ENCODE data around the gene YWHAG.

The YWHAG gene

GRCh38 chr7:76282344-76283253 lies 76.2 kb downstream of the YWHAG start:
- Histone ChIP-seq H3K36me3 (ENCODE audit: control insufficient read depth, low read length) (no peaks in the 10 kb centered on the region), H3K9me3 (ENCODE audit: control insufficient read depth, insufficient read depth, low read length) (no peaks in the 10 kb centered on the region), H3K4me1 (ENCODE audit: control insufficient read depth, low read length) (no peaks in the 10 kb centered on the region), H3K79me2 (ENCODE audit: control insufficient read depth, low read length) (no peaks in the 10 kb centered on the region), H3K27me3 (ENCODE audit: control insufficient read depth, low read length) (peaks cover 21% of the 10 kb centered on the region), H3F3A (ENCODE audit: control insufficient read depth, insufficient read depth) (no peaks in the 10 kb centered on the region; the same call in 1 of the 2 replicates), H3K4me2 (ENCODE audit: low read length) (no peak overlapping the region), H3K9me2 (replicated peaks; ENCODE audit: control insufficient read depth, low read length) (no peaks in the 10 kb centered on the region), H4K20me1 (ENCODE audit: control insufficient read depth, insufficient read depth, low read depth, low read length) (no peaks in the 10 kb centered on the region), H3K4me3 (ENCODE audit: low read length) (no peak overlapping the region), H3K27ac (ENCODE audit: low read depth, low read length) (no peak overlapping the region)
- no peak for TF ChIP-seq EZH2phosphoT487 (IDR thresholded peaks at IDR 0.05; ENCODE audit: borderline replicate concordance, low read length)
- TF ChIP-seq CTCF (IDR thresholded peaks at IDR 0.05; ENCODE audit: low read depth, low read length, poor library complexity, severe bottlenecking) = no peak

- H3K4me2 ChIP-seq (ENCODE audit: low read length) = no peak overlapping the region
- no peak overlapping the region for H3K4me3 ChIP-seq (ENCODE audit: low read length)
- H3K4me1 ChIP-seq (ENCODE audit: control insufficient read depth, low read length) = no peaks in the 10 kb centered on the region
- H3K9me3 ChIP-seq (ENCODE audit: control insufficient read depth, insufficient read depth, low read length) = no peaks in the 10 kb centered on the region
- H3K79me2 ChIP-seq (ENCODE audit: control insufficient read depth, low read length) = no peaks in the 10 kb centered on the region
- H3K36me3 ChIP-seq (ENCODE audit: control insufficient read depth, low read length) = no peaks in the 10 kb centered on the region
- no peaks in the 10 kb centered on the region for H4K20me1 ChIP-seq (ENCODE audit: control insufficient read depth, insufficient read depth, low read depth, low read length)
- TF ChIP-seq EZH2phosphoT487 (IDR thresholded peaks at IDR 0.05; ENCODE audit: borderline replicate concordance, low read length) = no peak
- no peak for TF ChIP-seq CTCF (IDR thresholded peaks at IDR 0.05; ENCODE audit: low read depth, low read length, poor library complexity, severe bottlenecking)
- peaks cover 17% of the 10 kb centered on the region for H3K27me3 ChIP-seq (ENCODE audit: control insufficient read depth, low read length)
- no peak overlapping the region for H3K27ac ChIP-seq (ENCODE audit: low read depth, low read length)
- no peaks in the 10 kb centered on the region; the same call in 1 of the 2 replicates for H3F3A ChIP-seq (ENCODE audit: control insufficient read depth, insufficient read depth)
- H3K9me2 ChIP-seq (replicated peaks; ENCODE audit: control insufficient read depth, low read length) = no peaks in the 10 kb centered on the region
These were observed 77.0 kb downstream of the YWHAG start for GRCh38 chr7:76281706-76282343.

- no peaks in the 10 kb centered on the region; the same call in 1 of the 2 replicates for H3F3A ChIP-seq (ENCODE audit: control insufficient read depth, insufficient read depth)
- H4K20me1 ChIP-seq (ENCODE audit: control insufficient read depth, insufficient read depth, low read depth, low read length) = no peaks in the 10 kb centered on the region
- H3K4me3 ChIP-seq (ENCODE audit: low read length) = no peak overlapping the region
- no peaks in the 10 kb centered on the region for H3K9me2 ChIP-seq (replicated peaks; ENCODE audit: control insufficient read depth, low read length)
- no peak for TF ChIP-seq CTCF (IDR thresholded peaks at IDR 0.05; ENCODE audit: low read depth, low read length, poor library complexity, severe bottlenecking)
- TF ChIP-seq EZH2phosphoT487 (IDR thresholded peaks at IDR 0.05; ENCODE audit: borderline replicate concordance, low read length) = no peak
- no peak overlapping the region for H3K27ac ChIP-seq (ENCODE audit: low read depth, low read length)
- no peaks in the 10 kb centered on the region for H3K79me2 ChIP-seq (ENCODE audit: control insufficient read depth, low read length)
- H3K36me3 ChIP-seq (ENCODE audit: control insufficient read depth, low read length) = no peaks in the 10 kb centered on the region
- no peaks in the 10 kb centered on the region for H3K9me3 ChIP-seq (ENCODE audit: control insufficient read depth, insufficient read depth, low read length)
- H3K27me3 ChIP-seq (ENCODE audit: control insufficient read depth, low read length) = peaks cover 17% of the 10 kb centered on the region
- no peaks in the 10 kb centered on the region for H3K4me1 ChIP-seq (ENCODE audit: control insufficient read depth, low read length)
- no peak overlapping the region for H3K4me2 ChIP-seq (ENCODE audit: low read length)
These were observed 77.6 kb downstream of the YWHAG start for GRCh38 chr7:76281006-76281705.

All from DOHH2 (cell line).